AML-193 (cell line): ENCODE results near the gene CXCL8.
"Not testable (repeated sequence)": the region's sequence is repeated elsewhere in the genome, so short reads cannot be mapped to it uniquely, and the experiment has no call there.

ENCODE experiments used
- DNase-seq, 2 experiments: peaks; one replicate each; lab custom pipeline; 2025; lab: John Stamatoyannopoulos, UW

The CXCL8 gene

DNA sequence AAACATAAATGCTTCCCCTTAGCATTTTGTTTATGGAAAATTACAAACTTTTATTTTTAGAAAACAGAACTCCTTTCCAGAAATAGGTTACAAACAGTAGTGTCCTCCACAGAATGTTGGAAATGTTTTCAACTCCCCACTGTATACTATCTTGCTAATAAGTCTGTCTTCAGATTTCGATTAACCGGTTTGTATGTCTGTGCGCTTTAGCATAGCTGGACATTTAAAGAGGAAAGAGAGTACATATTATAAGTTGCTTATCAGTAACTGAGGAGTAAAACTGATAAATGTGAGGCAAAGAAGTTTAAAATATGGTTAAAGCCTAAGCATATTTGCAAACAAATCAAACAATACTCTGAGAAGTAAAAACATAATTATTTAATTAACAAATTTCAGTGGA, 3.4 kb downstream of the CXCL8 start:
- no peak for DNase-seq

DNA sequence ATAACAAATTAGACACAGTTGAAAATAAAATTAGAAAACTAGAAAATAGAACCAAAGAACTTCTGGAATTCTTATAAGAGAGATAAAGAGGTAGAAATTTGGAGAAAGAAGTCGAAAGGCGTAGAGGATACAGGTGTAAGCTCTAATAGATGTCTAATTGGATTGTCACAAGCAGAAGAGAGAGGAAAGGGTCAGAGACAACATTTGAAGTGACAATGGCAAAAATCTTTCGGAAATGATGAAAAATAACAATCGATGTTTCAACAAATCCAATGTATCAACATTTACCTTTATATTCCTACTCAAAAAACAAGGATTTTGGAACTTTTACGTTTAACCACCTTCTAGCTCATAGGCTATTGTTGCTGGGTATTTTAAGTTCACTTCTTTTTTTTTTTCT, 3.8 kb downstream of the CXCL8 start:
- DNase-seq = no peak

DNA sequence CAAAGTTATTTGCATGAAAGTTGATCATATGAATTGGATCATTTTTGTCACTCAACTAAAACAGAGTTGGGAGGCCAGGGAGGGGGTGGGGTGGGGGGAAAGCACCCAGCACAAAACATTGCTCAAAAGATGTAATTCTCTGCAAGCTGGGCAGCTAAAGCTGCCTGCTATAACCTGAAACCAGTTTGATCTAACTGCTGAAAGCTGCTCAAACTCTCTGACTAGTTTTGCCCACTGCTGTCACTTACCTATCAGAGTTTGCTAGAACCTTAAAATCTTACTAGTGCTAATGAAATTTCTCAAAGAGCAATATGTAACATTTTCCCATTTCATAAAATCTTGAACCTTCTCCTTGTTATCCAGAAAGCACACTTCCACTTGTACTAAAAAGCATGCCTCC, 10.4 kb downstream of the CXCL8 start:
- no peak for DNase-seq

DNA sequence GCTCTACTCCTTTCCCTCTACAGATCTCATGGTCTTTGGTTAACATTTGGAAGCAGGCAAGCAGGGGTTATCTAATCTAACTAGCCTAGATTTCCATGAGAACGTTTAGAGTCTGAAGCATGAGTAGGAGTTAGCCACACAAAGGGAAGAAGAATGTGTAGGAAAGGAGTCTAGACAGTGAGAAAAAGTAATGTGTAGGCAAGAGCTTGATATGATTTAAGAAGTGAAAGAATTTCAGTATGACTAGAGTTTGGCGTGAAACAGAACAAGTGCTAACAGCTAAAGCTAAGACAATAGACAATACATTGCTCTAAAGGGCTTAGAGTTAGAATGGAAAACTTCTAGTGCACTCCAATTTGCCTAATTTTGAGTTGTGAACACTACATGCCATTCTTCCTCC, 10.8 kb downstream of the CXCL8 start:
- no peak for DNase-seq

DNA sequence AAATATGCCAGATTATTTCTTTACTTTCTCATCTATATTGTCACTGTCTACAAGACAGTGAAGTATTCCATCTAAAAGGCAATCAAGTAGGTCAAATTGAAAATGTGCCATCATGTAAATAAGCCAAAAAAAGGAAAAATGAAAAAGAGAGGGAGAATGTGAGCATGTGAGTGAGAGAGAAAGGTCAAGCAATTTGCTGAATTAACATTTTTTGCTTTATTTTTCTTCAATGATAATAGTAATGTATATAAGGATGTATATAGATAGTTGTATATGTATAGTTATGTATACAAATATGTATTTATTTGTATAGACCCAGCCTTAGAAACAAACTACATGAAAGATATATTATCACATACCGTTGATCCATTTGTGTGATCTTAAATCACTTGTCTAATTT, 11.5 kb downstream of the CXCL8 start:
- no peak for DNase-seq

DNA sequence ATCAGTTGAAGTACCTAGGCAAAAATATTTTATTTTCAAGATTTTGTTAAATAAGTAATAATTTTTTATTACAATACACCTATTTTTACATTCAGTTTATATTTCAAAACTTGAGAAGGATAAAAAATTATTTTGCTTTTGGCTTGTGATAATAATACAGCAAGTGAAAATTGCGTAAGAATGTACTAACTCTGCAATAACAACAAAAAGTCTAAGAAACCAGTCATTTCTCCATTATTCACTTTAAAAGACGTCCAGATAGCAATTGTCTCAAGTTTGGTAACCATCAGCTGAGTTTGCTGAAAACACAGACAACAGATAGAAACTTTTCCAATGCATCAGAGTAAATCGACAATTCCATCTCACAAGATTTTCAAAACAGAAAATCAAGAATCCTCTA, 12.1 kb downstream of the CXCL8 start:
- peak in 1 of 2 experiments; percentile 27 for DNase-seq

DNA sequence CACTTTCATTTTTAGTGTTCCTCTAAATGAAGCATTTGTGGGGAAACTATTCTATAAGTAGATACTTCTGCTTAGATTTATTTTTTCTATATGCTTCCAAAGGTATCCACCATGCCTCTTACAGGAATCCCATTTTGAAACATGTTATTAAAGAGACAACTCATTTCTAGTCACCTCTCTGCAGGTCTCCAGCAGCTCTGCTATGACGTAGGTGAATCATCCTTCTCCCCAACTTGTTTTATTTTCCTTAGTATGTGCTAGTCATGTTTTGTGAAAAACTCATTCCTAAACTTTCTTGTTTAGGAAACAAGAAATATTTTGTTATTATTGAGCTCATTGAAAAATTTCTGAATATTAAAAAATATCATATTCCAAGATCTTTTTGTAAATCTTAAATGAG, 12.8 kb downstream of the CXCL8 start:
- DNase-seq = no peak

DNA sequence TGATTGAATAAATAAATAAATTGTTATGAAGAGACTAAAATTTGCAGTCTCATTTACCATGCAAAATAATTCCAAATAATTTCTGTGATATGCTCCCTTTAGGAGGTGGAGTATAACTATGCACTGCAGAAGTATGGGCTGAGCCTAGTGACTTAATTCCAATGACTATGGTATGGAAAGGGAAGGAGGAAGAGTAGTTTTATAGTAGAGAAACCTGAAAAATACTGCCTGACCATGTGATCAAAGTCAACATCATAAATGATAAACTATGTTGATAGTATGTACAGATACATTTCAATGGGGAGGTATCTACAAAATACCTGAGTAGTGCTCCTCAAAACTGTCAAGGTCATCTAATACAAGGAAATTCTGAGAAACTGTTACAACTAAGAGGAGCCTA, 14.6 kb downstream of the CXCL8 start:
- DNase-seq = no peak

DNA sequence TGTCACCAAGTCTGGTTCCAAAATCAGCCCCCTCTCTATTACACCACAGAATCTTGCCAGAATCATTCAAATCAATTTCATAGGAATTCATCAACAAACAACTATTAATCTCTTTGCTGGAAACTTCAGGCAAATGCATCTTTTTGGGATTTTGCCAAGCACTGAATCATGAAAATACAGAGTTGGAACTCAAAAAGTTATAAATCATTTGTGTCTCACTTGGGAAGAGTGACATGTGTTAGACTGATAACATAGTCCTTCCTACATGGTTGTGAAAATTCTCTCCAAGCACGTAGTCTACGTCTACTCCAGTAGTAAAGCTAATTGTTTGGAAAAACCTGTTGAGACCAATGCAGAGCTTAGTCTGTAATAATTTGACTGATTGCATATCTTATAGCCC, 19.0 kb downstream of the CXCL8 start:
- no peak for DNase-seq

DNA sequence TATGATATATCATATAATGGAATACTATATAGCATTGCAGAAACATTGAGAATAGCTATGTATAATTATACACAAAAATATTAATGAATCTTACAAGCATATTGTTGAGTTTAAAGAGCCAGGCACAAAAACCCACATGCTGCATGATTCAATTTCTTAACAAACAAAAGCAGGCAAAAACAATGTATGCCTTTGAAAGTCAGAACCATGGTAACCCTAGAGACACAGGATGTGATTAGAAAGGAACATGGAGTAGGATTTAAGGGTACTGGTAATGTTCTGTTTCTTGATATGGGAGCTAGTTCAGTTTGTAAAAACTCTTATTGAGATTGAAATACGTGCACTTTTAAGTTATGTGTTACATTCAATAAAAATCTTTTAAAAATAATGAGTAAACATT, 21.5 kb downstream of the CXCL8 start:
- DNase-seq = no peak

DNA sequence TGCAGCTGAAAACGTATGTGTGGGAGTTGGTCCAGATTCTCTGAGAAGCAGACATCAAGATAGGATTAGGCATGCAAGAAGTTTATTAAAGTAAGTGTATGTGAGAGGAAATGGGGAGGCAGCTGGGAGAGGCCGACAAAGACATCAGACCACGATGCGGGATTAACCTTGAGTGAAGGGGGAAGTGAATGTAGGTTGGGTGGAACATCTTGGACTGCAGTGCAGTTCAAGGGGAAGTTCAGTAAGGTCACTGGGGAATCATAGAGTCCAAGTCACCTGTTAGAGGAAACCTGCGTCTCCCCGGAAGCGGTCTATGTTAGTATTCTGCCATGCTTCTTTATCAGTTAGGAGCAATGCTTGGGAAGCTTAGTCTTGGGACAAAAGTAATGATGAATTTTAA, 22.0 kb downstream of the CXCL8 start:
- DNase-seq = peak; percentile 16 to 23

DNA sequence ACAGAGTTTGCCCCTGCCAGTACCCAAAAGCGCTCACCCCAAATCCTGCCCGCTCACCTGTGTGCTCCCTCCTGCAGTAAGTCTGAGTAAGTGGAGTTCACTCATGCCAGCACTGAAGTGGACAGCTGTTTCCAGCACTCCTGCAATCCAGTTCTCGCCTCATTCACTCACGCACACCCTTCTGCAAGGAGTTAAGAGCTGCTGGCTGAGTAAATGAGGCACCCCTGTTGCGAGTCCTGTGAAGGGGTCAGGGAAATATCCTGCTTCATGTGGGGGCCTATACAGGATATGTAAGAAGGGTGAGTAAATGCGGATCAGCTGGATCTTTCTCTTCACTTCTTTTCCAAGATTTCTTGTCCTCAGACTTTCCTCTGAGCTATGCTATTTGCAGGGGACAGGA, 23.5 kb downstream of the CXCL8 start:
- DNase-seq = no peak

DNA sequence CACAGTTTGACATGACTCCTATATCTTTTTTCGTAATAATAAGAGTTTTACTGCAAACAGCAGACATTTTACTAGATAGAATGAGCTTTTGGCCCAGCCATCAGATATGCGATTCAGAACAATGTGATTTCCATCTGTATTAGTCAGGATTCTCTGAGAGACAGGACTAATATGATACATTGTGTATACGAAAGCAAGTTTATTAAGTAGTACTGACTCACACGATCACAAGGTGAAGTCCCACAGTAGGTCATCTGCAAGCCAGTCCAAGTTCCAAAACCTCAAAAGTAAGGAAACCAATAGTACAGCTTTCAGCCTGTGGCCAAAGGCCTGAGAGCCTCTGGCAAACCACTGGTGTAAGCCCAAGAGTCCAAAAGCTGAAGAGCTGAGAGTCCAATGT, 24.1 kb downstream of the CXCL8 start:
- no peak for DNase-seq

DNA sequence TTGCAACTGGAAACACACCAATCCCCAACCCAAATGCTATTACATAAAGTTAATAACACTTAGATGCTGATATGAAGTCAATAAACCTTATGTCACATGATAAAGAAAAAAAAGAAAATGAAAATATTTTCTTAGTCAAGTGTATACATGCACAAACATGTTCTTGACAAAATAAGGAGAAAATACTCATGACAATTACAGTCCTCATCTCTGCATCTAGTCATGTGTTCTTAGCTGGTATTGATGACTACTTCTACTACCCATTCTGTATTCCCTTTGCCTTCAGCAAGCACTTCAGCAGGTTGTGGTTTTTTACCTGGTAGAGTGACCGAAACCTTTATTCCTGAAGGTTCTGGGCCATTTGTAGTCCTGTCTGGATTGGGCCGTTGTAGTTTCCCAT, 24.9 kb downstream of the CXCL8 start:
- DNase-seq = no peak

DNA sequence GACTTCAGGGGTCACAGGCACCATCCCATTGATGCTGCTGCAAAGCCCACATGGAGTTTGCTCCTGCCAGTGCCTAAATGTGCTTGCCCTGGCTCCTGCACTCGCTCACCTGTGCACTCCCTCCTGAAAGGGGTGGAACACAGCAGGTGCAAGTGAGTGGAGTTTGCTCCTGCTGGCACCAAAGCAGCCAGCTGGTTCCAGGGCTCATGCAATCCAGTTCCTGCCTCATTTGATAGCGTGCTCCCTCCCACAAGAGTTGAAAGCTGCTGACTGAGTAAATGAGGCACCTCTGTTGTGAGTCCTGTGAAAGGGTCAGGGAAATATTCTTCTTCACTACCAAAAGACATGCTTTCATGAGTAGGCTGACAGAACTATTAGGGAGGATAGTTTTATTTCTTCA, 30.5 kb downstream of the CXCL8 start:
- DNase-seq = no peak

DNA sequence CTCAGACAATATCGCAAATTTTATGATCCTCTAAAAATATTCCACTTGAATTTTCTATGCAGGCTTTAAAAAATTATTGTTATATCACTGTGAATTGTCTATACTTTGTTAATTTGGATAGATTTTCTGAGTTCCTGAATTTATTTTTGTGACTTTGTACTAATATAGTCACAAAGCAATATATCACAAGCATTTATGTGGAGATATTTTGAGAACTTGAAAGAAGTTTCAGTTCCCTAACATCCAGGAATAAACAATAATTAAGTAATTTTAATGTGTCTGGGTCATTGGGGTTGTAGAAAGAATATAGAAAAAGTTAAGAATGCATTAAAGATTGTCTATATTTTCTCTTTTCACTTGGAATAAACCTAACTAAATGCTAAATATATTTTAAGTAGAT, 32.0 kb downstream of the CXCL8 start:
- no peak for DNase-seq

DNA sequence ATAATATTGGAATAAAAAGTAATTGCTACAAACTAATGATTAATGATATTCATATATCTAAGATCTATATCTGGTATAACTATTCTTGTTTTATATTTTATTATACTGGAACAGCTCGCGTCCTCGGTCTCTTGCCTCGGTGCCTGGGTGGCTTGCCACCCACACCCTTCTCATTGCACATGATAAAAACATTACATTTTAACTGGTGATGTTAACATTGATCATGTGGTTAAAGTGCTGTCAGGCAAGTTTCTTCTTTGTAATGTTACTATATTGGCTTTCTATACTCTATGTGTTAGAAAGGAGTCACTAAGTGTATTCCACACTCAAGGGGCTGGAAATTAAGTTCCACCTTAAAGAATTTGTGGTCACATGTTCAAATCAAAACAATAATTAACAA, 34.0 kb downstream of the CXCL8 start:
- not testable (repeated sequence) for DNase-seq

DNA sequence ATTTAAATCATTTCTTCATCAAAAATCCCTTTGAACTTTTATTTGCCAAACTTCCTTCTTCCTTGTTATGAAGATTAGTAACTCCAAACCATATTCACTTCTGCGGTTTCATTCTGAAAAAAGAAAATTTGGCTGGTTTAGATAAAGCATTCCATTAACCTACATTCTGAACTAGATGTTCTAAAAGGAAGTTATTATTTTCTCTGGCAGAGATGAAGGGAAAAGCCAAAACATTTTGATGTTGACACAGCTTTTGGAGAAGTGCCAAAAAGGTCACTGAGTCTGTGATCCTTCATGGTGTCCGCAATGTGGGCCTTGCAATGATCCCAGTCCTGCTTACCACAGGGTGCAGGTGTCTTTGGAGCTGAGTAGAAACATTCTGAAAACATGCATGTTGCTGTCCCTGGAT, 36.0 kb downstream of the CXCL8 start:
- no peak for DNase-seq

DNA sequence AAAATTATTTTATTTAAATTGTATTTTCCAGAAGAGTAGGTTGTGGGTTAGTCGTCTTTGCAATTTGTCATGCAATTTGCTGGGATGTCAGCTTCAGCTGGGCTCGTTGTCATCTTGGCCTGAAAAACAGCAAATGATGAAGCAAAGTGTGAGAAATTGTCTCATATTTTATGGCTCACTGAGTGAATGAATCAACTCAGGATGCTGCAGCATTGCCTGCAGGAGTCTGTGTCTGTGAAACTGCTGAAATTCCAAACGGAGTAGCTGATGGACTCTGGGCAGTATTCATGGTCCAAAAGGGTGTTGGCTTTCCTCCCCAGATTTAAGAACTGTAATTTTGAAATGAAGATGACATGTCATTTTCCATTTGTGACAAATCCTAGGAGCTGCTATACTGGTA, 37.2 kb downstream of the CXCL8 start:
- no peak for DNase-seq

DNA sequence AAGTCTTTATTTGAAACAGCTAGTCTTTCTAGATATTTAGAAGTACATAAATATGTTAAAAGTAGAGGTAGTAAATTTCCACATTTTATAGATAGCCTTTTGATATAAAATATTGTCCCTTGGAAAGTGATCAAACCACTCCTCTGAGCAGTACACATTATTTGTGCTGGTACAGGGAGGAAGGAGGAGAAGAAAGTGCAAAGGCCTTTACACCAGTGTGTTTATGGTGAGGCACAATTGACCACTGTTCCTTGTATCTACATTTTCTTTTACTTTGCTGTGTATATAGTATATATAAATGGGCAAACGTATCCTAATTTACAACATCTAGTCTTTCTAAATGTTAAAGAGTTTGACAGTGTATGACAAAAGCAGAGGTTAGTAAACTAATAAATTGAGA, 39.9 kb downstream of the CXCL8 start:
- no peak for DNase-seq

DNA sequence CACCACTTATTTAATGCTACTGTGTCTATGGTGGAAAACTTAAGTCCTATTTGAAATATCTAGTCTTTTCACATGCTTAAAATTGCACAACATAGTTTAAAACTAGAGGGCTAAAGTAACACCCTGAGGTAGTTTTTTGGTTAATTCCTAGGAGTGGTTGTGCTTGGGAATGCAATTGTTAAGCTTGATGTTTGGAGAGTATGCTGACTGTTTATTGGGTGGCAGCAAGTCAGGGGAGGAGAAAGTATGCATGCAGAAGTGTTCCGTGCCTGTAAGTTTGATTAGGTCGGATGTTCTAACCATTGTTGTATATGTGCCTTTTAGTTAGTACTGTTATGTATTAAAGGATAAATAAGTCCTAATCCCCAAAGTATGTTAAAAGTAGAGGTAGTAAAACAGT, 40.5 kb downstream of the CXCL8 start:
- DNase-seq = no peak

DNA sequence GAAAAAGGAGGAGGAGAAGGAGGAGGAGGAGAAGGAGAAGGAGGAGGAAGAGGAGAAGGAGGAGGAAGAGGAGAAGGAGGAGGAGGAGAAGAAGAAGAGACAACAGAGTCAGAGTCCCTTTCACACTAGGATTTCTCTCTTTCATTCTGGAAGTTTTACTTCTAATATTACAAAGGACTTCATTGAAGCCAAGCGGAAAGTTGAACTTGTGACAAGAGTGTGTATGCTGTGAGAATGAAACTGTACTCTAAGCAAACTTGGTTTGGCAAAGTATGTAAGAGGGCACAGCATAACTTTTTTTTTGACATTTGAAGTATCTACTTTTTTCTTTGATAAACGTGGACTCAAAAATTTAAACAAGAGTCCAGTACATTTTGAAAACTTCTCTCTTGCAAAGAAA, 48.0 kb downstream of the CXCL8 start:
- no peak for DNase-seq
